Left ventricle myocardium inferior (tissue), 1 donor: Measurements from ENCODE around the gene CAP2. TPM values are rescaled to one million over a fixed set of nuclear protein-coding genes. Genes with fewer than 3 reads are reported as not detected.
A peak's percentile ranks its signal among the peaks of the same experiment; 100 is the strongest.
"Not testable (repeated sequence)": the region's sequence is repeated elsewhere in the genome, so short reads cannot be mapped to it uniquely, and the experiment has no call there.

Experiments
- DNase-seq: peaks from one replicate; pipeline ENCODE4 v3.0.0-alpha.2; 2020
- H3K27ac ChIP-seq: fragments of 200-600 bp; replicated peaks from 2 replicates; pipeline ENCODE4 v1.8.0; 2021
- H3K27me3 ChIP-seq: fragments of 200-600 bp; 2 replicates; pipeline ENCODE4 v1.8.0; 2021; ENCODE audit warnings: low read depth
- H3K36me3 ChIP-seq: fragments of 200-600 bp; 2 replicates; pipeline ENCODE4 v1.8.0; 2021
- H3K4me1 ChIP-seq: fragments of 200-600 bp; 2 replicates; pipeline ENCODE4 v1.8.0; 2021
- H3K4me3 ChIP-seq: fragments of 200-600 bp; 2 replicates; pipeline ENCODE4 v1.8.0; 2021; ENCODE audit warnings: mild to moderate bottlenecking, moderate library complexity
- H3K9me3 ChIP-seq: fragments of 200-600 bp; replicated peaks from 2 replicates; pipeline ENCODE4 v1.8.0; 2021
- intact Hi-C: fragments of 100-400 bp; cut with micrococcal nuclease; formaldehyde crosslinking; loops from one replicate; pipeline ENCODE4 v1.11.0; 2022
- total RNA-seq: library from RNA; stranded (reverse); fragmentation: NEBNext Ultra II Directional; extraction: Animal tissue kit (Norgen Biotek cat#: 25700); gene quantifications from one replicate; pipeline ENCODE4 v1.2.1, GENCODE V29; 2021
- TF ChIP-seq, protein P1 (sequence below): fragments of 200-600 bp; IDR thresholded peaks from 2 replicates; pipeline ENCODE4 v1.8.0; 2021; ENCODE audit warnings: antibody characterized with exemption, mild to moderate bottlenecking, borderline replicate concordance
- donor health status: DM: no; HTN: yes; CAD: no; lungs with severe emphysema.

Gene CAP2
- total RNA-seq, 1 donor from 2014 or later = 149 TPM

DNA sequence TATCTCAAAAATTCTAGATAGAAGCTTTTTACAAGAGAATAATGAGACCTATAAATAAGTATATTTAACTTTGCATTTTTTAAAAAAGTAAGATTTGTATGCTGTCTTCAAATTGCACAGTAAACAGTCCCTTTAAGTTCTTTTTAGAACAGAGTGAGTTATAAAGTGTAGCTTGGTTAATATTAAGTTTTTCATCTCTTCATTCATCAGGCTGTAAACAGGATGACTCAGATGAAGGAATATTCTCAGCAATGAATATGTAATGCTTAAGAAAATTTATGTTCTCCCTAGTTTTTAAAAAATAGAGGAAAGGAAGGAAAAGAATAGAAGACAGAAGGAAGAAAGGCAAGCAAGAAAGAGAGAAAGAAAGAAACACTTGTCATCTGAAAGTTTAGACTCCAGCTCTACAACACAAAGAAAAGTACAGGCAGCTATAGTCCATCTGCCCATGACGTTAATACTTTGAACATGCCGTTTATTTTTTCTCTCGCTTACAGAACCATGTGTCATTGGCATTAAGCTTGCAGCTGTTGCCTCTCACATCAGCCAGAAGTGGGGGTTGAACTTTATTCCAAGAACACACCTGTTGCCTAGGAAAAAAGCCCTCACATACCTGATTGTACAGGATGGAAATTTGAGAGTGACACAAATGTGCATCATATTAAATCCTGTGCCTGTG is 36.1 kb downstream of the CAP2 start:
- TF ChIP-seq, protein P1, sequence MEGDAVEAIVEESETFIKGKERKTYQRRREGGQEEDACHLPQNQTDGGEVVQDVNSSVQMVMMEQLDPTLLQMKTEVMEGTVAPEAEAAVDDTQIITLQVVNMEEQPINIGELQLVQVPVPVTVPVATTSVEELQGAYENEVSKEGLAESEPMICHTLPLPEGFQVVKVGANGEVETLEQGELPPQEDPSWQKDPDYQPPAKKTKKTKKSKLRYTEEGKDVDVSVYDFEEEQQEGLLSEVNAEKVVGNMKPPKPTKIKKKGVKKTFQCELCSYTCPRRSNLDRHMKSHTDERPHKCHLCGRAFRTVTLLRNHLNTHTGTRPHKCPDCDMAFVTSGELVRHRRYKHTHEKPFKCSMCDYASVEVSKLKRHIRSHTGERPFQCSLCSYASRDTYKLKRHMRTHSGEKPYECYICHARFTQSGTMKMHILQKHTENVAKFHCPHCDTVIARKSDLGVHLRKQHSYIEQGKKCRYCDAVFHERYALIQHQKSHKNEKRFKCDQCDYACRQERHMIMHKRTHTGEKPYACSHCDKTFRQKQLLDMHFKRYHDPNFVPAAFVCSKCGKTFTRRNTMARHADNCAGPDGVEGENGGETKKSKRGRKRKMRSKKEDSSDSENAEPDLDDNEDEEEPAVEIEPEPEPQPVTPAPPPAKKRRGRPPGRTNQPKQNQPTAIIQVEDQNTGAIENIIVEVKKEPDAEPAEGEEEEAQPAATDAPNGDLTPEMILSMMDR = no peak
- Histone ChIP-seq H3K27ac (peak overlapping the region; percentile 54), H3K36me3 (no peaks in the 10 kb centered on the region), H3K4me1 (peaks cover 17% of the 10 kb centered on the region), H3K9me3 (no peaks in the 10 kb centered on the region), H3K27me3 (no peaks in the 10 kb centered on the region), H3K4me3 (no peak overlapping the region)
- DNase-seq = no peak
- intact Hi-C loops = no loop called here

DNA sequence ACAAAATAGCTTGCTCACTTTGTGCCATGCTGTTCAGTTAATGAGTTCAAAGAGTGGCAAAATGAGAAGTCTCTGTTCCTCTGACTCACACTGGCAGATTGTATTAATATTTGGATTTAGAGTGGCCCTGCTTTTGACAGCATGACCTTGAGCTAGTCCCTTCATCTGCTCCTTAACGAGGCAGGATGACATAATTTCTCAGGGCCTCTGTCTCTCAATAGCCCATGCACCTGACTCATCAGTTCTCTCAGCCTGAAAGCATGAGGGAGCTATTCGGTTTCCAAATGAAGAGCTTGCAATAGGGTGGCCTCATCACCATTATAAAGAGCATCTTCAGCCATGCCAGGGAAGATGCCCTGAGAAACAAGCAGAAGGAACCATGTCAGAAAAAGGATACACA is 38.2 kb downstream of the CAP2 start:
- H3K27ac ChIP-seq = peak overlapping the region; percentile 47
- H3K27me3 ChIP-seq = no peaks in the 10 kb centered on the region
- peaks cover 17% of the 10 kb centered on the region for H3K4me1 ChIP-seq
- TF ChIP-seq, protein P1 = no peak
- intact Hi-C loops = no loop called here
- DNase-seq = no peak
- H3K36me3 ChIP-seq = peaks cover 4% of the 10 kb centered on the region
- H3K4me3 ChIP-seq = no peak overlapping the region
- no peaks in the 10 kb centered on the region for H3K9me3 ChIP-seq

DNA sequence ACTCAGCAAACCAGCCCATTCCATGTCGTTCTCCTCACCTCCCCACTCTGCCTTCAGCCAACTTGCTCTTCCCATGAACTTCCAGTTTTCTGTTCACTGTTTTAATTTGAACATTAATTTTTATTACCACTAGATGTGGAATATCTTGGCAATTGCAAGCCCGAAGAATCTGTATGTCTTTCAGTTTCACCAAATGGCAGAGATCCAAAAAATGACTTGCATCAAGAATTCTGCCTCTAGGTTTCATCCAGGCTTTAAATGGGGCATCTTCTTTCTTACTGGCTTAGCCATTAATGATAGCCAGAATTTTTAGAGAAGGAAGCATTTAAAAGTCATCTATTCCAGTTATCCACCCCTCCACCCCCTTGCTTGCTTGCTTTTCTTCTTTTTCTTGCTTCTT is 39.0 kb downstream of the CAP2 start:
- Histone ChIP-seq H3K27me3 (no peaks in the 10 kb centered on the region), H3K4me3 (no peak overlapping the region), H3K4me1 (peaks cover 17% of the 10 kb centered on the region), H3K27ac (no peak overlapping the region), H3K9me3 (no peaks in the 10 kb centered on the region), H3K36me3 (peaks cover 5% of the 10 kb centered on the region)
- TF ChIP-seq, protein P1 = no peak
- intact Hi-C loops = no loop called here
- DNase-seq = no peak

DNA sequence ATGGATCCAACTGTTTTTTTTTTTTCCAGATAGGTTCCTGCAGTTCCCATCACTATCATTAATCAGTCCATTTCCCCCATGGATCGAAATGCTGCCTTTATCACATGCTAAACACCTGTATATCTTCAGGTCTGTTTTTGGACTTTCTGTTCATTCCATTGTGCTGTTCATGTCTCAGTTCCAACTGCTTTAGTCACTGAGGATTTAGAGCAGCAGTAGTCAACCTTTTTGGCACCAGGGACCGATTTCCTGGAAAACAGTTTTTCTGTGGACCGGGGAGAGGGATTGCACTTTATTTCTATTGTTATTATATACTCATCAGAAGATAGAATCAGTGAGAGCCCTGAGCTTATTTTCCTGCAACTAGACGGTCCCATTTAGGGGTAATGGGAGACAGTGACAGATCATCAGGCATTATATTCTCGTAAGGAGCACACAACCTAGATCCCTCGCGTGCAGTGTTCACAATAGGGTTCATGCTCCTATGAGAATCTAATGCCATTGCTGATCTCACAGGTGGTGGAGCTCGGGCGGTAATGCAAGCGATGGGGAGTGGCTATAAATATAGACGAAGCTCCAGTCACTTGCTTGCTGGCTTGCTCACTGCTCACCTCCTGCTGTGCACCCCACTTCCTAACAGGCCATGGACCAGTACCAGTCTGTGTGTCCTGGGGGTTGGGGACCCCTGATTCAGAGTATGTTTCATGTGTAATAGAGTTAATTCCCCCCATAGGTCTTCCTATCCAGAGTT is 46.0 kb downstream of the CAP2 start:
- H3K27ac ChIP-seq = peak overlapping the region; percentile 27
- TF ChIP-seq, protein P1 = no peak
- H3K9me3 ChIP-seq = no peaks in the 10 kb centered on the region
- no peak for DNase-seq
- intact Hi-C loops = no loop called here
- no peaks in the 10 kb centered on the region for H3K27me3 ChIP-seq
- H3K4me1 ChIP-seq = peaks cover 15% of the 10 kb centered on the region
- H3K36me3 ChIP-seq = peaks cover 5% of the 10 kb centered on the region
- no peak overlapping the region for H3K4me3 ChIP-seq

DNA sequence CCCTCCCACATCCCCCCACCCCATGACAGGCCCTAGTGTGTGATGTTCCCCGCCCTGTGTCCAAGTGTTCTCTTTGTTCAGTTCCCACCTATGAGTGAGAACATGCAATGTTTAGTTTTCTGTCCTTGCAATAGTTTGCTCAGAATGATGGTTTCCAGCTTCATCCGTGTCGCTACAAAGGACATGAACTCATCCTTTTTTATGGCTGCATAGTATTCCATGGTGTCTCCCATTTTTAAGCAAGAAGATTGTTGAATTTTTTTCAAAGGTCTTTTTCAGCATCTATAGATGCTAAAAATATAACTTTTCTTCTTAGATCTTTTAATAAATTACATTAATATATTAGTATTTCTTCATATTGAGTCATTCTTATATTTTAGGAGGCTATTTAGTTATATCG is 47.4 kb downstream of the CAP2 start:
- intact Hi-C loops, H3K4me3 ChIP-seq, H3K36me3 ChIP-seq, H3K27ac ChIP-seq, H3K9me3 ChIP-seq, DNase-seq, H3K27me3 ChIP-seq: not testable (repeated sequence)
- peaks cover 15% of the 10 kb centered on the region for H3K4me1 ChIP-seq

DNA sequence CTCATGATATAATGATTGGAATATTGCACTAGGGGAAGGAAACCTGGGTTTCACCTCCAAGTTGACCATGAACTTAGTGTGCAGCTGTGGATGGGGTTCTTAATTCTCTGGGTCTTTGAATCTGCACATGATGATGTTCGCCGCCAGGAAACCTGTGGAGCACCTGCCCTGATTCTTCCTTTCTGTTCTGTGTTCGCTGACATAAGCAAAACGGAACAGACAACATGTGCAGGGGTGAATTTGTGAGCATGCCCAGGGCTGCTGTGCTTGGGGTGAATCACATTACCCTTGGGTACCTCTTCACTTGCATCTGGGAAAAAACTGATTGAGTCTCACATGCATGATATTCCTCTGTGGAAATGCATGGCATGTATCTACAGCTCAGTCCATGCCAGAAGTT is 48.8 kb downstream of the CAP2 start:
- Histone ChIP-seq H3K27me3 (no peaks in the 10 kb centered on the region), H3K4me3 (no peak overlapping the region), H3K4me1 (peaks cover 15% of the 10 kb centered on the region), H3K9me3 (no peaks in the 10 kb centered on the region), H3K36me3 (no peaks in the 10 kb centered on the region), H3K27ac (no peak overlapping the region)
- intact Hi-C loops = no loop called here
- TF ChIP-seq, protein P1 = no peak
- no peak for DNase-seq
